PC-9 (cell line): ENCODE data around the gene CLEC16A.

ENCODE experiments used
- CTCF ChIP-seq: fragments of 200-600 bp; sonication (generic); conservative IDR thresholded peaks from 2 replicates; pipeline ENCODE4 v1.6.1; 2017; ENCODE audit warnings: mixed run types, antibody characterized with exemption, mild to moderate bottlenecking, moderate library complexity
- EZH2 ChIP-seq: fragments of 200-600 bp; sonication (generic); IDR thresholded peaks from 2 replicates; pipeline ENCODE4 v1.8.0; 2017; ENCODE audit warnings: antibody characterized with exemption, low read depth

GRCh38 chr16:11045846-11046245 is 101.5 kb downstream of the CLEC16A start:
- TF ChIP-seq CTCF (no peak), EZH2 (no peak)
